ENCODE results near the gene PEX6.

- no peak for TF ChIP-seq SMC3 (IDR thresholded peaks at IDR 0.05; ENCODE audit: low read depth, low read length)
- TF ChIP-seq CTCF (IDR thresholded peaks at IDR 0.05), result no peak
Observed at GRCh38 chr6:42936398-42936797, 42.6 kb downstream of the PEX6 start.

All from SK-N-SH (cell line).